ENCODE measurements around the gene ZNF423. TPM values are rescaled to one million over a fixed set of nuclear protein-coding genes. Genes with fewer than 3 reads are reported as not detected.

The ZNF423 gene
- total and polyA plus RNA-seq, 9 of the 15 experiments (the other 6 are each of a cell fraction or from before 2014, with no cell fraction given) = not detected

DNA sequence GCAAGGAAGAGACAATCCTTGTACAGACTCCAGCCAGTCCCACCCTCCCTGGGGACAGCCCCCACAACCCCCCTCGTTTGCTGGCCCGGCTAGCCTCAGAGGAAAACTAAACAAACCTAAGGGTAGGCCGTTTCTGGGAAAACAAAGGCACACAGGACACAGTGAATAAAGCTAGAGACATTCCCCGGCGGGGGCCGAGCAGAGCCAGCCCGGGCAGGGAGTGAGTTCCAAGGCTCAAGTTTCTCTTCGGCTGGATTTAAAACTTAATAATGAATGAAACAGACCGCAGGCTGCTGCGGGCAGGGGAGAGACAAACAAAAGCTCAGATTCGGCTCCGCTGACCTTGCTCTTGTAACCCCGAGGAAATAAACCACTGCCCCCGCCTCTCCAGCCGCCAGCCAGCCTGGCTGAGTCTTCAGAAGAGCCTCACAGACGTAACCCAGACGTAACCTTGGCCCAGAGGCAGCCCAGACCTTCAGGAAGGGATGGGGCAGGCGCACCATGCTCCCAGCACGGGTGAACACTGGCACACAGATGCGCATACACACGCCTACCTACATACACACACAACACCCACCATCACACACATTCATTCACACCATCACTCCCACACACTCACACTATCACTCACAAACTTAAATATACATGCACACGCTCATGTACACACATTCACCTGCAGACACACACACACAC is 216.0 kb downstream of the ZNF423 start (continued):
- TF ChIP-seq, protein P1, sequence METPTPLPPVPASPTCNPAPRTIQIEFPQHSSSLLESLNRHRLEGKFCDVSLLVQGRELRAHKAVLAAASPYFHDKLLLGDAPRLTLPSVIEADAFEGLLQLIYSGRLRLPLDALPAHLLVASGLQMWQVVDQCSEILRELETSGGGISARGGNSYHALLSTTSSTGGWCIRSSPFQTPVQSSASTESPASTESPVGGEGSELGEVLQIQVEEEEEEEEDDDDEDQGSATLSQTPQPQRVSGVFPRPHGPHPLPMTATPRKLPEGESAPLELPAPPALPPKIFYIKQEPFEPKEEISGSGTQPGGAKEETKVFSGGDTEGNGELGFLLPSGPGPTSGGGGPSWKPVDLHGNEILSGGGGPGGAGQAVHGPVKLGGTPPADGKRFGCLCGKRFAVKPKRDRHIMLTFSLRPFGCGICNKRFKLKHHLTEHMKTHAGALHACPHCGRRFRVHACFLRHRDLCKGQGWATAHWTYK (CRISPR knock-in tag; IDR thresholded peaks at IDR 0.05) = no peak
- no peak for TF ChIP-seq ZBTB7A (IDR thresholded peaks at IDR 0.05; ENCODE audit: borderline replicate concordance, control insufficient read depth, low read depth, low read length)

DNA sequence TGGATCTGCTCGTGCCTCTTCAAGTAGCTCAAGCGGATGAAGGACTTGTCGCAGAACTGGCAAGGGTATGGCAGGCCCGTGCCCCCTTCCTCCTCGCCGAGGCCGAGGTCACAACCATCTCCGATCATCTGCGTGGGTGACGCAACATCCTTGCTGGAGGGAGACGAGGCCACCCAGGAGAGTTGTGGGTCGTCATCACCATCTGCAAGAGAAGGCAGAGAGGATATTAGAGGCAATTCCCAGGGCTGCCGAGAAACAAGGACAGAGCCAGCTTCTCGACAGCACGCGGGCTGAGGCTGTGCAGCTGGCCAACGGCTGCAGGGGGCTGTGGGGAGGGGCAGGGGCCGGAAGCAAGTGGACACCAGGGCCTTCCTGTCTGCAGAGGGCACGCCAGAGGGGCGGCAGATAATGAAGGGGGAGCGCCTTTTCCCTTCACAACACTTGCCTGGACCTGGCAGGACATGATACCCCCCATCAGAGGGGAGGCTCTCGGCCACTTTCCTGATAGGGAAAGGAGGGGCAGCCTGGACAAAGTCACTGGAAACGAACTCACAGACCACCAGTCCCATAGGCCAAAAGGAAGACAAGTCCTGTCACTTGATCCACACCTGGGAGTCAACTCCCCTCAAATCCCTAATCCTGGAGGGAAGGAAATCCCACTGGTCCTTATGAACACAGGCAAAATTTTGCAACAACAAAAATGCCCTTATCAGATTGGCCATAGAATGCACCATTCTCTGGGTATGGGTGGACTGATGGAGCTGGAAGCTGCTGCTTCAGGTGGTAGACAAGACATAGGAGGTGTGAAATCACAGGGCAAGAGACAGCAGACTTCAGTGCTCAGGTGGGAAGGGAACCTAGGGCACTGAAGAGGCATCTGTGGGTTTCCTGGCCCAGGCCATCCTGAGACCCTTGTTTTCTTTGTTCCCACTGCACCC is 217.0 kb downstream of the ZNF423 start:
- Histone ChIP-seq H3K4me2 (ENCODE audit: insufficient read depth, low read length) (no peak overlapping the region), H2AFZ (ENCODE audit: low read depth, low read length) (no peak overlapping the region), H3K9me3 (replicated peaks; ENCODE audit: control insufficient read depth, insufficient read depth, low read depth, low read length) (no peaks in the 10 kb centered on the region), H4K20me1 (replicated peaks; ENCODE audit: control insufficient read depth, insufficient read depth, low read length) (peaks cover 13% of the 10 kb centered on the region), H3K79me2 (ENCODE audit: control insufficient read depth, insufficient read depth, low read length) (no peaks in the 10 kb centered on the region), H3K4me1 (replicated peaks in 1 of 2; ENCODE audit: control insufficient read depth in 2 of 2, insufficient read depth in 2 of 2, low read length in 2 of 2) (peaks cover 0 to 10% of the 10 kb centered on the region in 2 experiments; a peak in 1 of 5 replicates), H3K9me1 (ENCODE audit: control insufficient read depth, insufficient read depth, low read length) (no peaks in the 10 kb centered on the region), H3K27me3 (ENCODE audit: control insufficient read depth in 2 of 2, insufficient read depth in 2 of 2, low read length in 2 of 2) (peaks cover 31 to 78% of the 10 kb centered on the region in 2 experiments; a peak in 4 of 5 replicates), H3K36me3 (ENCODE audit: control insufficient read depth, insufficient read depth, low read length) (no peaks in the 10 kb centered on the region), H3K4me3 (no peak overlapping the region), H3K9ac (ENCODE audit: insufficient read depth in 1 of 2, low read depth in 2 of 2, low read length in 2 of 2) (no peak overlapping the region), H3K27ac (ENCODE audit: extremely low read depth, low read depth, low read length) (no peak overlapping the region)
- 0% methylated on average over 20 of the region's 23 CpGs for WGBS (ENCODE audit: insufficient coverage, low coverage, missing lambda C conversion rate)
- BruUV-seq (replicated peaks) = no TSS peak
- ChIA-PET POLR2A (interaction anchor here (1.3 kb wide), 1 partner anchor 13 kb away, joined by 4 read pairs; no protein-coding TSS in a partner anchor), CTCF (ENCODE audit: low intra/inter-chr PET ratio) (no interaction called here)
- ATAC-seq (no peak), DNase-seq (ENCODE audit: extremely low read depth in 1 of 4, low spot score in 3 of 4) (no peak), FAIRE-seq (no peak)
- intact Hi-C loops (cut with micrococcal nuclease) = no loop called here
- in situ Hi-C loops (cut with MboI) = no loop called here
- 0 out of 2 replicates have a peak, but pooled peaks have one; percentile 17 for TF ChIP-seq CEBPB (tag; IDR thresholded peaks at IDR 0.05)
- TF ChIP-seq MYNN (IDR thresholded peaks at IDR 0.05) = no peak
- no peak for TF ChIP-seq MYNN (CRISPR knock-in tag; IDR thresholded peaks at IDR 0.05)
- TF ChIP-seq ZNF551 (CRISPR knock-in tag; IDR thresholded peaks at IDR 0.05) = no peak
- no peak for TF ChIP-seq SIX5 (IDR thresholded peaks at IDR 0.05; ENCODE audit: borderline replicate concordance in 1 of 2, insufficient read depth in 1 of 2, low read depth in 1 of 2, low read length in 2 of 2)
- TF ChIP-seq ARHGAP35 (IDR thresholded peaks at IDR 0.05; ENCODE audit: partially characterized antibody) = no peak
